GM03348 (cell line): ENCODE data around the gene SRCIN1.
"Not testable (repeated sequence)": the region's sequence is repeated elsewhere in the genome, so short reads cannot be mapped to it uniquely, and the experiment has no call there.

Source experiments
- DNase-seq: peaks from one replicate; pipeline ENCODE4 v3.0.0; 2012; ENCODE audit warnings: low spot score

The SRCIN1 gene

GRCh38 chr17:38482039-38482699 is 123.6 kb downstream of the SRCIN1 start:
- DNase-seq, result not testable (repeated sequence)
